Neural crest cell (in vitro differentiated cells): ENCODE results near the gene DZIP3. TPM values are rescaled to one million over a fixed set of nuclear protein-coding genes. Genes with fewer than 3 reads are reported as not detected.
A peak's percentile ranks its signal among the peaks of the same experiment; 100 is the strongest.
"Not testable (repeated sequence)": the region's sequence is repeated elsewhere in the genome, so short reads cannot be mapped to it uniquely, and the experiment has no call there.

Experiments
- DNase-seq: peaks from one replicate; pipeline ENCODE4 v3.0.0; 2021; ENCODE audit warnings: low read depth, mixed read lengths, low spot score
- H3K27ac Mint-ChIP-seq: one replicate; pipeline ENCODE4 v1.8.0; 2021; ENCODE audit warnings: mild to moderate bottlenecking, mixed read lengths; ENCODE audit not compliant: unreplicated experiment
- H3K27me3 Mint-ChIP-seq: 2 replicates; pipeline ENCODE4 v1.8.0; 2021; ENCODE audit warnings: low read depth, mild to moderate bottlenecking, mixed read lengths
- H3K36me3 Mint-ChIP-seq: 2 replicates; pipeline ENCODE4 v1.8.0; 2021; ENCODE audit warnings: low read depth, mild to moderate bottlenecking, mixed read lengths
- H3K4me1 Mint-ChIP-seq: 2 replicates; pipeline ENCODE4 v1.8.0; 2021; ENCODE audit warnings: mixed read lengths
- H3K4me3 Mint-ChIP-seq: one replicate; pipeline ENCODE4 v1.8.0; 2021; ENCODE audit warnings: mild to moderate bottlenecking, mixed read lengths
- H3K9me3 Mint-ChIP-seq: 2 replicates; pipeline ENCODE4 v1.8.0; 2021; ENCODE audit warnings: mixed read lengths
- CTCF ChIP-seq: fragments of 200-600 bp; sonication (generic); conservative IDR thresholded peaks from 2 replicates; pipeline ENCODE4 v1.5.0; 2021; ENCODE audit warnings: antibody characterized with exemption, mild to moderate bottlenecking
- total RNA-seq: library from RNA; stranded (reverse); gene quantifications from 2 replicates; pipeline ENCODE4 v1.2.1, GENCODE V29; 2021

The DZIP3 gene
- total RNA-seq, 1 donor from 2014 or later = 24.2 TPM

DNA sequence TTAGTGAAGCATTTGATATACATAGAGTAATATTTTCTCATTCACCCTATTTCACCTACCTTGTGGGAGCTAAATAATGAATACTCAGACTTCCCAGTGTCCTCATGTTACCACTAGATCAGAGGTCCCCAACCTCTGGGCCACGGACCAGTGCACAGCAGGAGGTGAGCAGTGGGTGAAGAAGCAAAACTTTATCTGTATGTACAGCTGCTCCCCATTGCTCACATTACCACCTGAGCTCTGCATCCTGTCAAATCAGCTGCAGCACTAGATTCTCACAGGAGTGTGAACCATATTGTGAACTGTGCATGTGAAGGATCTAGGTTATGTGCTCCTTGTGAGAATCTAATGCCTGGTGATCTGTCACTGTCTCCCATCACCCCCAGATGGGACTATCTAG lies 88.3 kb downstream of the DZIP3 start:
- no peaks in the 10 kb centered on the region for H3K4me1 Mint-ChIP-seq
- no peak overlapping the region for H3K27ac Mint-ChIP-seq
- TF ChIP-seq CTCF = no peak
- no peaks in the 10 kb centered on the region for H3K27me3 Mint-ChIP-seq
- H3K36me3 Mint-ChIP-seq = peaks cover 29% of the 10 kb centered on the region
- no peak overlapping the region for H3K4me3 Mint-ChIP-seq
- no peak for DNase-seq
- H3K9me3 Mint-ChIP-seq = peaks cover 2% of the 10 kb centered on the region

DNA sequence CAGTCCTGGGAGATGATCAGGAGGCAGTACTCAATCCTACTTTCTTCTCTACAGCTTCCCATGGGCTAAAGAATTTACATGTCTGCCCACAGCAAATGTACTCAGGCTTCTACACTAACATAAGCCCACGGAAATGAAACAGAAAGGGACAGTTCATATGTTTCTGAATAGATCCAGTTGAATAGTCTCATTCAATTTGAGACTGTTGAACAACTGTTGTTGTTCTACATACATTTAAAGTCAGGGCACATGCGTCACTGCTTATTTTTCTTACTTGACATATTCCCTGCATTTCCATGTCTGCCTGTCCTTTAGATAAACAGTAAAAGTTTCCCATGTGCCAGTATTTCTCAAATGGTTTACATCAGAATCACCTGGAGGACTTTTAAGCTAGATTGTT lies 102.8 kb downstream of the DZIP3 start:
- not testable (repeated sequence) for H3K4me1 Mint-ChIP-seq, DNase-seq, H3K4me3 Mint-ChIP-seq, H3K9me3 Mint-ChIP-seq, H3K27me3 Mint-ChIP-seq
- Mint-ChIP-seq H3K36me3 (peaks cover 44% of the 10 kb centered on the region), H3K27ac (peak overlapping the region; percentile 19)

- Mint-ChIP-seq H3K36me3 (peaks cover 38% of the 10 kb centered on the region), H3K27ac (no peak overlapping the region), H3K9me3 (peaks cover 13% of the 10 kb centered on the region), H3K27me3 (no peaks in the 10 kb centered on the region), H3K4me1 (peaks cover 11% of the 10 kb centered on the region), H3K4me3 (no peak overlapping the region)
- DNase-seq = no peak
- TF ChIP-seq CTCF = no peak
These were observed 108.9 kb downstream of the DZIP3 start for GRCh38 chr3:108698461-108698860.

GRCh38 chr3:108705045-108705444 lies 115.5 kb downstream of the DZIP3 start:
- Mint-ChIP-seq H3K9me3 (peaks cover 16% of the 10 kb centered on the region), H3K27ac (no peak overlapping the region), H3K4me1 (no peaks in the 10 kb centered on the region)

DNA sequence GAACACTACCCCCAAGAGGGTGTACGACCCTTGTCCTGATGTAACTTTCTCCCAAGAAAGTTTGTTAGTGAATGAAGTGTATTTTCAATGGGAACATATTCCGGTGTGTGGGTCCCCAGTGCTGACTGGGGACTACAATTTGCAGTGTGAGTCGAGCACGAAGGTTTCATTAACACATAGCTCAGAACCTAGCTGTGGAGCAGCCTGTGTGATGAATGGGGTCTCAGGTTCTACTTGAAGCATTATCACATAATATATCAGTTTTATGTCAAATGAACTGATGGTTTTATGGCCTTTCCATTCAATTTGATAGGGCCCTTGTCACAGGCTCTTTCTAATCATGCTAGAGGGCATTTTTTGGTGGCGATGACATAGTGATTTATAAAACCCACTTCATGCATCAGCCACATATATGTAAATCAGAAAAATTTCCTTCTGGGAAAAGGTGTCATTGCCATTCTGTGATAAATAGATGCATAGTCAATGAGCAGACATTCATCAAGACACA lies 123.5 kb downstream of the DZIP3 start:
- Mint-ChIP-seq H3K9me3 (peaks cover 2% of the 10 kb centered on the region), H3K27me3 (no peaks in the 10 kb centered on the region), H3K27ac (no peak overlapping the region), H3K4me1 (no peaks in the 10 kb centered on the region), H3K4me3 (no peak overlapping the region), H3K36me3 (no peaks in the 10 kb centered on the region)
- TF ChIP-seq CTCF = no peak
- no peak for DNase-seq

More at GRCh38 chr3:108705045-108705444, 115.5 kb downstream of the DZIP3 start:
- H3K27me3 Mint-ChIP-seq = no peaks in the 10 kb centered on the region
- no peak for DNase-seq
- no peak for TF ChIP-seq CTCF
- H3K4me3 Mint-ChIP-seq = no peak overlapping the region
- peaks cover 18% of the 10 kb centered on the region for H3K36me3 Mint-ChIP-seq

- no peak for DNase-seq
- Mint-ChIP-seq H3K9me3 (peaks cover 2% of the 10 kb centered on the region), H3K36me3 (no peaks in the 10 kb centered on the region), H3K27me3 (no peaks in the 10 kb centered on the region), H3K4me1 (no peaks in the 10 kb centered on the region), H3K4me3 (no peak overlapping the region), H3K27ac (no peak overlapping the region)
- TF ChIP-seq CTCF = no peak
These were observed 124.3 kb downstream of the DZIP3 start for GRCh38 chr3:108713816-108714215.
